H9 (cell line): ENCODE measurements around the gene SORBS1. TPM values are rescaled to one million over a fixed set of nuclear protein-coding genes. Genes with fewer than 3 reads are reported as not detected.

ENCODE experiments used
- DNase-seq: peaks from one replicate; pipeline ENCODE4 v3.0.0-alpha.2; 2017
- H2AFZ ChIP-seq: one replicate; pipeline ENCODE4 v1.6.1; 2013; ENCODE audit warnings: mild to moderate bottlenecking, low read length, control low read depth, moderate library complexity
- H2AK5ac ChIP-seq: 2 replicates; pipeline ENCODE4 v1.6.1; 2013; ENCODE audit warnings: low read length, control low read depth, mixed read lengths; ENCODE audit not compliant: insufficient read length
- H2BK120ac ChIP-seq: one replicate; pipeline ENCODE4 v1.6.1; 2013; ENCODE audit warnings: low read depth, mild to moderate bottlenecking, low read length, control low read depth, inconsistent platforms; ENCODE audit not compliant: poor library complexity, severe bottlenecking
- H2BK12ac ChIP-seq: 2 replicates; pipeline ENCODE4 v1.6.1; 2013; ENCODE audit warnings: low read length, control low read depth, mixed read lengths, low read depth; ENCODE audit not compliant: insufficient read length
- H2BK15ac ChIP-seq: 2 replicates; pipeline ENCODE4 v1.6.1; 2013; ENCODE audit warnings: low read depth, low read length, control low read depth
- H2BK20ac ChIP-seq: one replicate; pipeline ENCODE4 v1.6.1; 2013; ENCODE audit warnings: low read depth, mild to moderate bottlenecking, low read length, control low read depth, inconsistent platforms; ENCODE audit not compliant: poor library complexity, severe bottlenecking
- H2BK5ac ChIP-seq: 2 replicates; pipeline ENCODE4 v1.6.1; 2013; ENCODE audit warnings: low read length, control low read depth, mixed read lengths; ENCODE audit not compliant: insufficient read length
- H3K14ac ChIP-seq: 2 replicates; pipeline ENCODE4 v1.6.1; 2013; ENCODE audit warnings: low read length, control low read depth; ENCODE audit not compliant: insufficient read depth
- H3K18ac ChIP-seq: 2 replicates; pipeline ENCODE4 v1.6.1; 2013; ENCODE audit warnings: low read depth, mild to moderate bottlenecking, mixed read lengths, low read length, control low read depth; ENCODE audit not compliant: insufficient read length
- H3K23ac ChIP-seq: 2 replicates; pipeline ENCODE4 v1.6.1; 2013; ENCODE audit warnings: low read length, control low read depth, mixed read lengths, low read depth; ENCODE audit not compliant: insufficient read length
- H3K23me2 ChIP-seq: 2 replicates; pipeline ENCODE4 v1.6.1; 2013; ENCODE audit warnings: low read depth, mild to moderate bottlenecking, mixed read lengths, low read length, control low read depth; ENCODE audit not compliant: insufficient read length, poor library complexity, severe bottlenecking
- H3K27ac ChIP-seq: 2 replicates; pipeline ENCODE4 v1.5.1; 2013; ENCODE audit warnings: low read length, control low read depth, mixed read lengths, low read depth; ENCODE audit not compliant: insufficient read length
- H3K27me3 ChIP-seq: 2 replicates; pipeline ENCODE4 v1.6.1; 2013; ENCODE audit warnings: low read length, control low read depth, inconsistent platforms; ENCODE audit not compliant: insufficient read depth
- H3K4ac ChIP-seq: 2 replicates; pipeline ENCODE4 v1.6.1; 2013; ENCODE audit warnings: low read depth, mild to moderate bottlenecking, control low read depth, inconsistent platforms, low read length, moderate library complexity
- H3K4me1 ChIP-seq: 2 replicates; pipeline ENCODE4 v1.6.1; 2013; ENCODE audit warnings: low read length, control low read depth, inconsistent platforms; ENCODE audit not compliant: insufficient read depth
- H3K4me2 ChIP-seq: 2 replicates; pipeline ENCODE4 v1.6.1; 2013; ENCODE audit warnings: low read length, control low read depth, mixed read lengths; ENCODE audit not compliant: insufficient read length, insufficient read depth
- H3K56ac ChIP-seq: 2 replicates; pipeline ENCODE4 v1.6.1; 2013; ENCODE audit warnings: low read depth, mild to moderate bottlenecking, mixed read lengths, low read length, control low read depth; ENCODE audit not compliant: insufficient read length
- H3K79me1 ChIP-seq: 2 replicates; pipeline ENCODE4 v1.6.1; 2013; ENCODE audit warnings: low read depth, mild to moderate bottlenecking, moderate library complexity, low read length, control low read depth, inconsistent platforms; ENCODE audit not compliant: insufficient read depth, poor library complexity, severe bottlenecking
- H3K79me2 ChIP-seq: 2 replicates; pipeline ENCODE4 v1.6.1; 2013; ENCODE audit warnings: low read length, control low read depth, inconsistent platforms; ENCODE audit not compliant: insufficient read depth
- H3K9ac ChIP-seq: 2 replicates; pipeline ENCODE4 v1.6.1; 2013; ENCODE audit warnings: low read length, control low read depth, mixed read lengths; ENCODE audit not compliant: insufficient read length; ENCODE audit errors: extremely low read depth
- H3K9me3 ChIP-seq: one replicate; pipeline ENCODE4 v1.6.1; 2013; ENCODE audit warnings: low read depth, low read length, inconsistent platforms; ENCODE audit not compliant: control insufficient read depth
- H3T11ph ChIP-seq: one replicate; pipeline ENCODE4 v1.6.1; 2013; ENCODE audit warnings: mild to moderate bottlenecking, low read length, control low read depth, inconsistent platforms
- H4K20me1 ChIP-seq: one replicate; pipeline ENCODE4 v1.6.1; 2013; ENCODE audit not compliant: control insufficient read depth, insufficient read length, insufficient read depth
- H4K5ac ChIP-seq: 2 replicates; pipeline ENCODE4 v1.6.1; 2013; ENCODE audit warnings: low read depth, mild to moderate bottlenecking, mixed read lengths, low read length, control low read depth; ENCODE audit not compliant: insufficient read length
- H4K8ac ChIP-seq: replicated peaks from 2 replicates; pipeline ENCODE4 v1.6.1; 2013; ENCODE audit warnings: low read length, control low read depth, mixed read lengths, low read depth; ENCODE audit not compliant: insufficient read length
- H4K91ac ChIP-seq: 2 replicates; pipeline ENCODE4 v1.6.1; 2013; ENCODE audit warnings: low read depth, mild to moderate bottlenecking, moderate library complexity, mixed read lengths, low read length, control low read depth; ENCODE audit not compliant: insufficient read length
- H3K27ac Mint-ChIP-seq, 3 experiments: 2 replicates in 2 of 3; 3 replicates in 1 of 3; pipeline ENCODE4 v1.8.0; 2020 to 2021; ENCODE audit warnings: mixed read lengths in 3 of 3, mild to moderate bottlenecking in 1 of 3, moderate library complexity in 1 of 3
- H3K27me3 Mint-ChIP-seq: 2 replicates; pipeline ENCODE4 v1.8.0; 2021; ENCODE audit warnings: low read depth, mild to moderate bottlenecking, moderate library complexity, mixed read lengths
- H3K36me3 Mint-ChIP-seq, 3 experiments: 2 replicates in 2 of 3; 3 replicates in 1 of 3; pipeline ENCODE4 v1.8.0; 2020 to 2021; ENCODE audit warnings: low read depth in 3 of 3, mixed read lengths in 3 of 3; ENCODE audit not compliant: insufficient read depth in 1 of 3
- H3K4me1 Mint-ChIP-seq, 2 experiments: 2 replicates each; pipeline ENCODE4 v1.8.0; 2020; ENCODE audit warnings: mixed read lengths in 2 of 2
- H3K4me3 Mint-ChIP-seq, 2 experiments: 2 replicates in 1 of 2; 3 replicates in 1 of 2; pipeline ENCODE4 v1.8.0; 2020 to 2021; ENCODE audit warnings: mild to moderate bottlenecking in 2 of 2, mixed read lengths in 2 of 2, moderate library complexity in 1 of 2
- H3K9me3 Mint-ChIP-seq, 2 experiments: 2 replicates in 1 of 2; 3 replicates in 1 of 2; pipeline ENCODE4 v1.8.0; 2020; ENCODE audit warnings: mild to moderate bottlenecking in 2 of 2, mixed read lengths in 2 of 2, moderate library complexity in 1 of 2
- CTCF ChIP-seq: fragments of 200-600 bp; sonication (generic); conservative IDR thresholded peaks from 3 replicates; pipeline ENCODE4 v1.8.0; 2021; ENCODE audit warnings: antibody characterized with exemption, mild to moderate bottlenecking
- WGBS: extraction: QIAGEN DNeasy Blood & Tissue Kit; methylation state at CpG from one replicate; pipeline ENCODE4 v1.1.7; 2013; ENCODE audit warnings: missing lambda C conversion rate, low lambda C conversion rate, mixed read lengths; ENCODE audit not compliant: insufficient read length; ENCODE audit errors: extremely low coverage; 5-methylcytosine and 5-hydroxymethylcytosine counted together
- total RNA-seq: library from RNA; stranded (reverse); gene quantifications from 2 replicates; pipeline ENCODE4 v1.2.1, GENCODE V29; 2021

Gene SORBS1
- total RNA-seq, 1 experiment from 2014 or later = 24.3 TPM

GRCh38 chr10:95388539-95388938, 172.6 kb downstream of the SORBS1 start:
- H3K27me3 Mint-ChIP-seq = no peaks in the 10 kb centered on the region
- Histone ChIP-seq H3K4me2 (no peak overlapping the region), H3K23ac (no peak overlapping the region), H3K4ac (no peak overlapping the region), H3K18ac (no peak overlapping the region), H2BK20ac (no peak overlapping the region), H2BK15ac (no peak overlapping the region), H3T11ph (no peak overlapping the region), H4K5ac (no peak overlapping the region), H2BK120ac (no peak overlapping the region), H3K79me2 (no peaks in the 10 kb centered on the region), H3K9ac (no peak overlapping the region), H4K91ac (no peak overlapping the region), H2AK5ac (no peak overlapping the region), H4K8ac (no peak overlapping the region), H3K14ac (no peak overlapping the region), H2AFZ (no peak overlapping the region), H3K56ac (no peak overlapping the region), H2BK12ac (no peak overlapping the region), H3K23me2 (no peaks in the 10 kb centered on the region), H3K9me3 (no peaks in the 10 kb centered on the region), H3K27ac (no peak overlapping the region), H3K27me3 (no peaks in the 10 kb centered on the region), H4K20me1 (no peaks in the 10 kb centered on the region), H2BK5ac (no peak overlapping the region), H3K79me1 (no peaks in the 10 kb centered on the region), H3K4me1 (0 out of 2 replicates have a peak, but pooled peaks cover 2% of the 10 kb centered on the region)
- H3K27ac Mint-ChIP-seq = no peak overlapping the region
- H3K9me3 Mint-ChIP-seq = no peaks in the 10 kb centered on the region
- no peak for TF ChIP-seq CTCF
- no CpG with 5 or more reads among the region's 1 CpG for WGBS
- H3K4me3 Mint-ChIP-seq = no peak overlapping the region
- H3K4me1 Mint-ChIP-seq = peaks cover 15 to 21% of the 10 kb centered on the region in 2 experiments
- DNase-seq = no peak
- peaks cover 0 to 5% (median 0%) of the 10 kb centered on the region in 3 experiments; a peak in 1 of 7 replicates for H3K36me3 Mint-ChIP-seq
